ENCODE results near the gene BATF3.
"Not testable (repeated sequence)": the region's sequence is repeated elsewhere in the genome, so short reads cannot be mapped to it uniquely, and the experiment has no call there.

The BATF3 gene

DNA sequence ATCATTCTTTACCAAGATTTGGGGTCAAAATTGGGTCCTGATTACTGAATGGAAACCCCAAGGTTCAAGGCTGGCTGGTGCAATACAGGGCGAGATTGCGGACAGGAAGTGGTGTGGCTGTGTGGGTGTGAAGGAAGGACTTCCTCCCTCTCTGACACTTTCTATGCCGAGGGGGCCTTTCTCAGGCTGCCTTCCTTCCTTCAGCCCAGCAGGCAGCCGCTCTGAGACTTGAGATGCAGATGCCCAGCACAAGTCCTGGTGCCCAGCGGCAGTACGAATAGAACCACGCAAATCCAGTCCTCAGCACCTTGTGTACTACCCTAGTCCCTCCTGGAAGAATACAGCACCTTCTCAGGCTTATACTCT is 16.3 kb downstream of the BATF3 start:
- DNase-seq, result no peak

DNA sequence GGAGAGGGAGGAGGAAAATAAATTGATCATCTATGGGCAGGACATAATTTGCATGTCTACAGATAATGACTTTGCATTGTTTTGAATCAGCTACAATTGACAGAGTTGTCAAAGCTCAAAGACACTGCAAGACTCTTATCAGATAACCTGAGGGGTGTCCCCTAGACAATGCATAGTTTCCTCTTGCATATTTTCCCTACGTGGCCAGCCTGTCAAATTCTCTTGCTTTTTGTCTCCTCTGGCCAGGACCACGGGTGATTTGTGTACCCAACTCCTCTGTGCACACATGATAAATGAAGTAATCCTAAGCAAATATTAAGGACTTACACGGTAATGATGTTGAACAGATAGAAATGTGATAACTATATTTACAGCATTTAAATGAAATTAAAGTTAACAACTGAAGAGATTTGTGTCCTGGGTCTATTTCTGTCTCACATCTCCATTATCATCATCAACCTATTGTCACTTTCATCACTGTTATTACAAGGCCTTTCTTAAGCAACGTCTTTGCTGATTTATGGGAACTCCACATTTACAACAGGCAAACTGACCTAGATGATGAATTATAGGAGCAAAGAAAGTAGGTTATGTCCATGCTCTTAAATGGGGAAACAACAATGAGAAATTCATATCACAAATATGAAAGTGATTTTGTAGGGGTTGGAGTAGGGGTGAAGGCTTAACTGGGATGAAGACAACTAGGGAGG is 18.8 kb downstream of the BATF3 start:
- no peak for DNase-seq

DNA sequence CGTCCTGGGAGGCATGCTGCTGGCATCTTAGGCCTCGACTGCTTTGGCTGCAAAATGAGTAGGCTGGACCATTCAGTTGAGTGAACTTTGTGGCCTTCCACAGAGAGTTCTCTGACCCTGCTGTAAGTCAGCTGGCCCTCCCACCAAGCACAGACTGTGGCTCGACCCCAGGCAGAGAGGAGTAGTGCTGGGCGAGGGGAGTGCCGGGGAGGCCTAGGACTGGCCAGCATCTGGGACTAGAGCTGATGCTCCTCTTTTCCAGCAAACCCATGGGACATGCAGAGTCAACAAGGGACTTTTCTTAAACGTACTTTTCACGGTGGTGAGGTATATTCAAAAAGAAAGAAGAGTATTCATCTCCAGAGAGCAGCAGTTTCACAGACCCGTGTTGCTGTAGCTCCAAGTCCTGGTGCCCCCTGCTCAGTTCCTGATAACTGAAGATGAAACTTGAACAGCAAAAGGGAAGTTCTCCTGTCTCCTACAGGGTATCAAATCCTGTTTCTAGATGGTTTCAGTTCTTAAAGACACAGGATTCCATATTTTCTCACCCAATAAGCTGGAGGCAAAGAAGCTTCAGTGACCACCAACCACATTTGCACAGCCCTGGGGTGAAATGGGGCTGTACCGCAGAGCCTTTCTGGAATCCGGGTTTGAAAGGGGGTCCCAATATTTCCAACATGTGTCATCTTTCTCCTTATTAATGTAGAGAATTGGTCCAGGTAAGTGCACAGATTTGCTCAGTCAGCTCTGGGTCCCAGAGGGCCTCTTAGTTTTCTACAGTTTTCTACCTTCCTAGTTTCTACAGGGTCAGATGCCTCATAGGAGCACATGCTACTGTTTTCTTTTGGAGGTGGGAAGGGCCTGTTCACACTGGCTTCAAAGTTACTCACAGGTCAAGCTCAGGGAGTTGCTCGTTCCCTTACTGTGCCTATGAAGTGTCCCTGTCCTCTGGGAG is 20.9 kb downstream of the BATF3 start:
- DNase-seq, result no peak

DNA sequence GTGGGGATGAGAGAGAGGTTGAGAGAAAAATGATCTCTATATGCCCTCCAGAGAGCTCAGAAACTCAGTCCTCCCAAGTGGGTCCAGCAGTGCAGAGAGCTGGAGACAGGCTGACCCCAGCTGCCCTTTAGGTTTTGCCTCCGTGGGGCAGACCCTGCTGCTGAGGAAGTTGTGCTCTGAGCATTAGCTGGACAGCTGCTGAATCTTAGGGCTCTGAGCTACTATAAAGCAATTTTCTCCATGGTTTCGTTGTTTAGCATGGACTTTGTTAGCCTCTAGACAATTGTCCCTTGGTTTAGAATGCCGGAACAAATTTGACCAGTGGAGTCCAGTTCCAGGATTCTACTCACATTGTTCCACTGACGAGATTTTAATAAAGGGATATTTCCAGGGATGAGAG is 22.1 kb downstream of the BATF3 start:
- DNase-seq, result no peak

DNA sequence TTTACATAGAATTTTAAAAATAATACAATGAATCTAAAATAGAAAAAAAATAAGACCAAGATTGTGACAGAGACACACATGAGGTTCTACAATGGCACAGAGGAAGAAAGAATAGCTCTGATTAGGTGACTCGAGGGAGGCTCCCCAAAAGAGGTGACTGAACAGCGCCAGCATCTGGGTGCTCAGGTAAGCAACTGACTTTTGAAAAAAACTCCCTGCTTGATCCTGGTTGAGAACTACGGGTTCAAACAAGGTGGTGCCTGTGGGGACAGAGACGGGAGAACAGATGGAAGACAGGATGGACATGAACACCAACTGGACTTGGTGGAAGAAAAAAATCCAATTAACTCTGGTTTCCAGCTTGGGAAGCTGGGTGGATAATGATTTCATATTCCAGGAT is 22.5 kb downstream of the BATF3 start:
- no peak for DNase-seq

DNA sequence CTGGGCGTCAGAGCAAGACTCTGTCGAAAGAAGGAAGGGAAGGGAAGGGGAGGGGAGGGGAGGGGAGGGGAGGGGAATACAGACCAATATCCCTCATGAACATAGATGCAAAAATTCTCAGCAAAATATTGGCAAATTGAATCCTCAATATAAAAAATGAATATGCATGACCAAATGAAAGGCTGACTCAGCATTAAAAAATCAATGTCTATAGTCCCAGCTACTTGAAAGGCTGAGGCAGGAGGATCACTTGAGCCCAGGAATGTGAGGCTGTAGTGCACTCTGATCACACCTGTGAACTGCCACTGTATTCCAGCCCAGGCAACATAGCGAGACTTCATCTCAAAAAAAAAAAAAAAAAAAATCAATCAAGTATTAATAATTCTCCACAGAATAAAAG is 24.0 kb downstream of the BATF3 start:
- DNase-seq, result no peak

DNA sequence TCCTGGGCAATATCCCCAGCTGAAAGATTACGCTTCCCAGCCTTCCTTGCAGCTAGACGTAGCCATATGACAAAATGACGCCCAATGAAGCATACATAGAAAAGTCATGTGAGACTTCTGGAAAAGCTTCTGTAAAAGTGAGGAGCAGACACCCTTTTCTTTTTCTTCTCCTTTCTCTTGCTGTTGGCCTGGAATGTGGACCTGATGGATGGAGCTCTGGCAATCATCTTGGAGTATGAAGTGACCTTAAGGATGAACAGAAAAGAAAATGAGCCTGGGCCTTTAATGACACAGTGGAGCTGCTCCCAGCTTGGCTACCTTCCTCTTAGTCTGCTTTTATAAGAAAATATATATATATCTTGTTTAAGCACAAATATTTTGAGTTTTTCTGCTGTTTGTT is 24.8 kb downstream of the BATF3 start:
- no peak for DNase-seq

DNA sequence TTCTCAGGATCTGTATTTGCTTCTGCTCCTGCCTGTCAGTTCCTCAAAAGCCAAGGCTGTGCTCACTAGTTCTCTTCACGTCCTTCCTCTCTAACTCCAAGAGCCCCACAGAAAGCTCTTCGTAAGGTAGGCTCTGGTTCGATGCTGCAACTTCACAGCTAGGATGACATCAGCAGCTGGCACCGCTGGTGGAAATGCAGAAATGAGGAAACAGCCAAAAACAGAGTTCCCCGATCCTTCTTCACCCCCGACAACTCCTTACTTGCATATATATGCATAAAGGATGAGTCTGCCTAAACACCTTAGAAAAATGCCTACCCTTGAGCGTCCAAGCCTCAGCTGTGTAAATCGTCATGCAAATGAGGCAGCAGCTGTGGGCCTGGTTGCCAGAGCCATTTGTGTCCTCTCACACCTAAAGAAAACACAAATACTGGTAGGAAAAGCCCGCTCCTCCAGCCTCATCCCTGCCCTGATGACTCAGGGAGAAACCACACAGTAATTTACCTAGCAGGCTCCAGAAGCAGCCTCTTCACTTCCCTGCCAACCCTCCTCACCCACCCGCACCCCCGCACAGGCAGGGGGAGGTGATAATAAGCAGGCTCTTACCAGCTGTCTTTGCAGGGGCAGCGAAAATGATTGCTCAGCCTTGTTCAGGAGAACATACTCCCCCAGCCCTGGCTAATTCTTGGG is 28.2 kb downstream of the BATF3 start:
- DNase-seq, result peak; percentile 39

DNA sequence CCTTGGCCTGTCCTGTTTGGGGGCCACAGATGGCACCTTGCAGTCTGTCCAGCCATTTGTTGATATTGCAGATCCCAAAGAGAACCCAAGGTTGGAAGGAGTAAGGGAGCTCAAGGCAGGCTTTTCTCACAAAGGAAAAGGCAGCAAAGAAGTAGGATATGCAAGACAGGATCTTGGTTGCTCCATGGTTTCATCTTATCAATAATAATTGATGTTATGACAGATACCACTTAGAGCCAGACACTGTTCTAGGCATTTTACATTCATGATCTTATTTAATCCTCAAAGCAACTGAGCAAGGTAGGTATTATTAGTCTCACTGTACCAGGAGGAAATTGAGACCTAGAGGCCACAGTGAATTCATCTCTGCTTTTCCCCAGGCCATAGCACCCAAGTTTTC is 28.8 kb downstream of the BATF3 start:
- no peak for DNase-seq

DNA sequence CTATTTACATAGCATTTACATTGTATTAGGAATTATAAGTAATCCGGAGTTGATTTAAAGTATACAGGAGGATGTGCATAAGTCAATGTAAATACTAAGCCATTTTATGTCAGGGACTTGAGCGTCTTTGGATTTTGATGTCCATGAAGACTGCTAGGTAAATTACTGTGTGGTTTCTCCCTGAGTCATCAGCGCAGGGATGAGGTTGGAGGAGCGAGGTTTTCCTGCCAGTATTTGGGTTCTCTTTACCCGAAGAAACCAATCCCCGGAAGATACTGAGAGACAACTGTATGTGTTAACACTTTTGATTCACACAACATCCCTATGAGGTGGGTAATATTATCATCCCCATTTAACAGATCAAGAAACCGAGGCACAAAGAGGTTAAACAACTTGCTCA is 29.3 kb downstream of the BATF3 start:
- no peak for DNase-seq

DNA sequence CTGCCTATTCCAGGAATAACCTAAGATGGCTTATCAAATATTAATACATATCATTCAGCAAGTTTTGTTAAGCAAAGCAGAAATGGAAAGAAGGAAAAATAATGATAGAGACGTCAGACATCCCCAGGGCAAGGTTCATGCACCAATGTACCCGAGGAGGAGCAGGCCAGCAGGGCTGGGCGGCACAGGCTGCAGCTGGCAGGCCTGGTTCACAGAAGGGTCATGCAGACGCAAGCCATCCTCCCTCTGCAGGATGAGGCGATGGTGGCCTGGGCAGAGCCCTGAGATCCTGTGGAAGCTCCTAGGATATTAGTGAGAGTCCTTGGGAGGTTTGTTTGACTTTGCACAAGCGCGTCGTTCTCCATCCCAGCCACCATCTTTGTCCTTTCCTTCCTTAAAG is 30.0 kb downstream of the BATF3 start:
- DNase-seq, result no peak

DNA sequence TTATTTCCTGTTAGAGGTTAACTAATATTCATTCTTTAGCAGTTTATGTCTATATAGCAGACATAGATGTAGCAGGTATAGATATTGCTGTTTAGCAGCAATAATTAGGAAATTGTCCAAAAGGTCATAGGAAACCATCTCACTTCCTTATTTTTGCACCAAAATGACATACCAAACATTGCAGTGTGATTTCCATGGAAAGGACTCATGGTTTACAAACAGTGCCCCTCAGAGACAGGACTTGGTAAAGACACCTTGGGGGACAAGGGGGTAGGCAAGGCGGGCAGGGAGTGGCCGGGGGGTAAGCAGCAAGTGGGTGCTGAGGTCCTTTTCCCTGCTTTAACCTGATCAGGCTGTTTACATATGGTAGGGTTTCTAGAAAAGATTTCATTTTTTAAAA is 30.5 kb downstream of the BATF3 start:
- DNase-seq, result peak; percentile 11

DNA sequence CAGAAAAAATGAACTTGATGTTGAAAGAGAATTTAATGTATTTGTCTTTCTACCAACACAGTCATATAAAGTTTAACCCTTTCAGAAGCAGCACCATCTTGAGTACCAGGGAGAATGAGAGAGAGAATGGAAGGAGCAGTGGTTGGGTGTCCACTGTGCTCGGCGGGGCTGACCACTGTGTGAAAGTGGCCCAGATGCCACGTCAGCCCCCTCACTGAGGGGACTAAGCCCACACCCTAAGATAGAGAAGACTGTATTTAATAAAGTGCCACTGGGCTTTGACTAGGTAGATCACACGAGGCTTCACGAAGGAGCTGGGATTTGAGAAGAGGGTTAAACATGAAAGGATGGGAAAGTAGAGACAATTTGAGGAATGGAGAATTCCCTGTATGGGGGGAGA is 31.2 kb downstream of the BATF3 start:
- DNase-seq, result no peak

DNA sequence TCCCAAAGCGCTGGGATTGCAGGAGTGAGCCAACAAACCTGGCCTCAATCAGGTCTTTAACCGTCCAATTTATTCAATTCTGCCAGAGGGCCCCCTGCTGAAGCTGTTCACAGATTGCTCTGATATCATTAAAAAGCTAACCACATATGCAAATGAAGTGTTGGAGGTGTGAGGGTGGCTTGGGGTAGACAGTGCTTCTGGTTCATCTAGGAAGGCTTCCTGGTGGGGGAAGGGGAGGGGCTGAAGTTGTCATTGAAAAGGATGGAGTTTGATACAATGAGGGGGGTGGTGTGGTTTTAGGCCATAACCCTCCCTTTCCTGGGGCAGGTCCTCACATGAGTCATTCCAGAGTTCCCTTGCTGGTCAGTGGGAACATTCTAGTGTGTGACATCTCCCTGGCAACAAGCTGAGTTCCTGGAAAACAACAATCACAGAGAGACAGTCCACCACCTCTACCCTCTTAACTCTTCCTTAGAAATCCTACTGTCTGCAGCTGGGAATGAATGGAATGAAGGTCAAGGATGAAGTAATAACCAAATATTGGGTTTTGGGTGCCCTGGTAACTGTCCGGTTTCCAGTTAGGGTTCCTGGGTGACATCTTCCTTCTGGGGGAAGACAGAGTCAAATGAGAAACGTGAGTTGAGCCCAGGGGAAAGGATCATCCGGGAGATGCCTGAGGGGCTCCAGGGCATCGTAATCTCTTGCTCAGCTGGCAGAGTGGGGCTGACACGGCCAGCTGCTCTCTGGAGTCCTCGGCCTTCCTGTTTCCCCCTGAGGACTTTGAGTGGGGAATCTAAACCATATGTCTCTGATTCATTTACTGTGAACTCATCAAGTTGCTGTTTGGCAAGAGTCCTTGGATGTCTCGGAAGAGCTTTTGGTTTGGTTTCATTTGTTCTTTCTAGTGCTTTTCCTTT is 32.2 kb downstream of the BATF3 start:
- DNase-seq, result peak; percentile 69

DNA sequence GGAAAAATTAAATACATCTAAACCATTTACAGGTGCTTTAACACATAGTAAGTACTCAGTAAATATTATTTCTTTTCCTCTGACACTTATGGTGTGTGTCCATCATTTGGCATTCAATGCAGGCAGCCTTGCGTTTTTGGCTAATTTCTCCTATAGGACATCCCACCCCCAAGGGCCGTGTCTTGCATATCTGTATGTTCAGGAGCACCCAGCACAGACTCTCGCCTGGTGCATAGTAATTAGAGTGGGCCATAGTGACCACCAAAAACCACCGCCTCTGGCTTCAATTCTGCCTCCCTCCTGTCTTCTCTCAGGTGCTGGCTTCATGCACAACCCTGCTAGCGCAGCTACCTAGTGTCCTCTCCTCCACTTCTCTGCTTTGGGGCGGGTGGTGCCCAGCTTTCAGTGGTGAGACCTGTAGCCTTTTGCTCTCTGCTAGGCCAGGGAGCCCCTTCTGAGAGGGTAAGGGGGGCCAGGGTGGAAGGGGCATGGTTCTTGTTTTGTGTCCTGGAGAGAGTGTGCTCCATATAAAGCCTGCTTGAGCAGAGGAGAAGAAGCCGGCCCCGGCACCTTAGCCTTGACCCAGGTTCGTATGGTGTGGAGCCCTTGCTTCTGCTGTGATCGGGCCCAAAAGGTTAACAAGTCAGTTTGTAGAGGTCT is 33.4 kb downstream of the BATF3 start:
- DNase-seq, result no peak

DNA sequence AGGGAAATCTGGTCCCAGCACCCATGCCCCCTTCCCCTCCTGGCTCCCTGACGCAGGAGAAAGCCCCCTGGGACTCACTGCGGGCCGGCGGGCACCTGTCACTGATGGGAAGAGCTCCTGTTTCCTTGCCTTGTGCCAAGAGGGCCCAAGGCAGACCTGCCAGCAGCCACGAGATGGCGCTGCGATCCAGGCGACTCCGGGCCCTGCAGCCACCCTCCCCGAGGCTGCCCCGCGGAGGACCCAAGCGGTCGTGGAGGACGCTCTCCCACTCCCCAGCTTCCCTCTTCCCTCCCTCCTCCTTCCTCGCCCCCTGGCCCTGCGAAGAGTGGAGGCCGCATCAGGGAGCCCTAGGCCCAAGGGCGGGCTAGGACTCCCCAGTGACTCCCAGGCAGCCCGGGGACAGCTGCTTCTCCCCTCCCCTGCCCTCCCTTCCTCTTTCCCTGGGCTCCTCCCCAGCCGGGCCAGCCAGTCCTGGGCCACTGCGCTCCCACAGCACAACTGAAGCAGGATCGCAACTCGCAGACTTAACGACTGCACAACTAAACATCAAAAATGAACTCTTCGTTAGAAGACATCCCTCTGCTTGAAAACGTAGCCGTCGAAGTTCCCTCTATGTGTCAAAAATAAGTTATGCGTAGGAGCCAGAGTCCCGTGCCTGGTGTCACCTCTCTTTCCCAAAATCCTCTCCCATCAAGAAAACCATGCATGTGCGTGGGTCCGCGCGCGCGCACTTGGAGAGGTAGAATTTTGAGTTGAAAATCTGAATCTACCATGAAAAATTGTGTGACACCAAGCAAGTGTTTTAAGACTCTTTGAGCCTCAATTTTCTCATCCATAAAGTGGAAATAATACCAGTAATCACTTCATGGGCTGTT is 34.2 kb downstream of the BATF3 start:
- peak; percentile 44 for DNase-seq

DNA sequence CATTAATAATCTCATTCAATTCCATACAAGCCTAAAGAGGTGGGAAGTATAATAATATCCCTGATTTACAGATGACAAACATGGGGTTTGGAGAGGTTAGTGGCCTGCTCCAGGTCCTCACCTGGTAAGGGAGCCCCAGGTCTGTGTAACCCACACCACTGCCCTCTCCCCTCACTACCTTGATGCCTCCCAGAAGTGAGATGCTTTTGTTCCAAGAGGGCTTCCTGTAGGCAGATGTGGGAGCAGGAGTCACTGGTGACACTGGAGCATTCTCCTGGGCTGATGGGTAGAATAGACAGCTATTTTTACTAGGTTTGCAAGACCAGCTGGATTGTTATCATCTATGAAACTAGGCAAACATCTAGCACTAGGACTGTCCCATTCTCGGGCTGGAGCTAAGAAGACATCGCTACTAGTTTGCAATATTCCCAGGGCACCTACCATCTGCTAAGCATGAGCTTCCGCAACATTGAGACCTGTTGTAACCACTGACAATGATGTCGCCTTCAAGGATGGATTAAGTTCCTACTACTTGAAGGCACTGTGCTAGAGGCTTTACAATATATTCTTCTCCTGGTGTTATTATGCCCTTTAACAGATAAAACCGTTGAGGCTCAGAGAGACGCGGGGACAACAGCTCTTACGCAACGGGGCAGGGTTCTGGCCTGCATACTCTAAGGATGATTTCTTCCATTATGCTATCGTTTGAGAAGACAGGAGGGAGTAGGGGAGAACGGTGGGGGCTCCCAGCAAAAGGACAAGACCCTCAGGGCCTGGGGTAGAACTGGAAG is 35.0 kb downstream of the BATF3 start:
- DNase-seq, result no peak

DNA sequence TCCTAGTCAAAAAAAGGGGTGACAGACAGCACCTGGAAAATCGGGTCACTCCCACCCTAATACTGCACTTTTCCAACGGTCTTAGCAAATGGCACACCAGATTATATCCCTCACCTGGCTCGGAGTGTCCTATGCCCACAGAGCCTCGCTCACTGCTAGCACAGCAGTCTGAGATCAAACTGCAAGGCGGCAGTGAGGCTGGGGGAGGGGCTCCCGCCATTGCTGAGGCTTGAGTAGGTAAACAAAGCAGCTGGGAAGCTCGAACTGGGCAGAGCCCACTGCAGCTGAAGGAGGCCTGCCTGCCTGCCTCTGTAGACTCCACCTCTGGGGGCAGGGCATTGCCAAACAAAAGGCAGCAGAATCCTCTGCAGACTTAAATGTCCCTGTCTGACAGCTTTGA is 41.4 kb downstream of the BATF3 start:
- not testable (repeated sequence) for DNase-seq

DNA sequence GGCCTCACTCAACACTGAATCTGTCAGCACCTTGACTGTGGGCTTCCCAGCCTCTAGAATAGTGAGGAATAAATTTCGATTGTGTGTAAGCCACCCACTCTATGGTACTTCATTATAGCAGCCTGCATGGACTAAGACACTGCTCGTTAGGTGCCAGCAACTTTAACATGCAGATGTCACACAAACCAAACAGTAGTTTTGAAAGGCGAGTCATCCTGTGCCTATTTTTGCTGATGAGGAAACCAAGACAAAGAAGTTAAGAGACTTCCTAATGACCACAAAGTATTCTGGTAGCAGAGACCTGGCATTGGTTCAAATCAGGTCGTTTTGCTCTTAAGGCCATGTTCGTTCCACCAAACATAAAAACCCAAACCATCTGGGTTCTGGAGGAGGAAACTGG is 42.9 kb downstream of the BATF3 start:
- DNase-seq, result no peak

Data from NCI-H524 treated with DMSO at 0.1 percent for 48 hours (cell line).